ENCODE results near the gene ATP4B.

Gene ATP4B

DNA sequence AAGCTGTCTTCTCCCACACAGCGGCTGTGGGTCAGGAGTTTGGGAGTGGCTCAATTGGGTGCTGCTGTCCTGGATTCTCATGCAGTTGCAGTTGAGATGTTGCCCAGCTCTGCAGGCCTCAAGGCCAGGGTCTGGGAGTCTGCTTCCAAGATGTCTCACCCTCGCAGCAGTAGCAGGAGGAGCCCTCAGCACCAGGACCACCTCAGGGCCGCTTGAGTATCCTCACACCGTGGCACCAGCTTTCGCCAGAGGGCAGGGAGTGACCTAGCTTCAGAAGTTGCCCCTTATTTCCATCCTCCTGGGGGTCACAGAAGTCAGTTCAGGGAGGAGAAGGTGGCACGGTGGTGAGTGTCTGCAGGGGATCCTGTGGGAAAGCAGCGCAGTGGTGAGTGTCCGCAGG, 52.5 kb downstream of the ATP4B start:
- no peak for DNase-seq

DNA sequence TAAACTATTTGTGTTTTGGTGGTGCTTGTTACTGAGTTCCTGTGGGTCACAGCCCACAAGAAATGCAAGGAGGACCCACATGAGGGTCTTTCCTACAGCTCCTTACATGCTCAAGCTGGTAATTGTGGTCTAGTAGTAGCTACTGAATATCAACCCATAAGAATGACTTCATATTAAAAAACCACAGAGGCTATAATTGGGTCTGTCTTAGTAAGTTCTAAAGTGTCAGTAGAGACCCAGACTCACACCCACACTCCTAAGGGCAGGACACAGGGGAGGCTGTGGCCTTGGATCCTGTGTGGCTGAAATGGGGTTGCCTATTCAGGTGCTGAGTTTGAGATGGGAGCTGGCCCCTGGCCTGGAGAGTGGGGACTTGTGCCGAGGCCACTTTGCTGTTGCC, 53.8 kb downstream of the ATP4B start:
- DNase-seq: no peak

DNA sequence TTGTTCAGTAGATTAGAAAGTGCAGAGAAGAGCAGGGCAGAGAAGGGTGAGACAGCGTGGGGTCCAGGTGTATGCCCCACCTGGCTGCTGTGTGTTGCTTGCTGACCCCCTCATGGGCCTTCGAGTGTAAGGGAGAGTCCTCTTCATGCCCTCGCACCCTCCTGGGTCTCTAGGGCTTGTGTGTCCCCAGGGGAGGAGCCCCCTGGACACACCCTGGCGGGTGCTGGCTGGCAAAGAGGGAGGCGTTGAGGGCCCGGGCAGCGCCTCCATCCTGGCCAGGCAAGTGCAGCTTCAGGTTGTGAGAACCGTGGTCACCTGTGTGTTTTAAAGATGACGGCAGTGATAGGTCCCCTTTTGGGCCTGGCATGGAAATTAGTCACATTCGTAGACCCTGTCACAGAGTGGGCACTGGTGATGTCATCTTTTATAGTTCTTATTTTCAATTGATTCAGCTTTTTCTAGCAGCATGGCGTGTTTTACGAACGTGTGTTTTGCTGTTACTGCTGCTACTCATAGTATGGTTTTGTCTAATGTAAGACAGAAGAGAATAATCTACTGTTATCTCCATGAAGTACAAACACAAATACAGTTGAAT, 54.8 kb downstream of the ATP4B start:
- no peak for DNase-seq

DNA sequence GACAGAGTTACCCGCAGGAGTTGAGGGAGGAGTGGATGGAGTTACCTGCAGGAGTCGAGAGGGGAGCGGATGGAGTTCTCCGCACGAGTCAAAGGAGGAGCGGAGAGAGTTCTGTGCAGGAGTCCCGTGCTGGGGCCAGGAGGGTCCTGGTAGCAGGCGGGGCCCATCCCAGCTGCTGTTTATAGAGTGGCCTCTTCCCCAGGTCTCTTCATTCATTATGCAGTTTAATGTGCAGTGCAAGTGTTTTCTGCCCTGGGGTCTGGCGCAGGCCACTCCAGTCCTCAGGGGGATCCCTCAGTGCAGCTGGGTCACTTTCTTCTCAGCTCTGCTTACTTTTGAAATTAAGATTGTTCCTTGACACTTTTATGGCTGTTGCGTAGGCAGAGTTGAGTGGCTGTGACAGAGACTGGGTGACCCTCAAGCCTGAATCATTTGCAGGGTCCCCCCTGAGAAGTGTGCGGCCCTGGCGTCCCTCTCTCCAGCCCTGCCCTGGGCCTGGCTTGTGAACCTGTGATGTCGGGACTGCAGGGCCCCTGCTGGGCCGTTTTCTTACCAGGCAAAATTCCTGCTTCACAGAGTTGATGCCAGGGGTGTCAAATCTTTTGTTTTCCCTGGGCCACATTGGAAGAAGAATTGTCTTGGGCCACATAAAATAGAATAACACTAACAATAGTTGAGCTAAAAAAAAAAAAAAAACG, 55.6 kb downstream of the ATP4B start:
- DNase-seq: no peak

DNA sequence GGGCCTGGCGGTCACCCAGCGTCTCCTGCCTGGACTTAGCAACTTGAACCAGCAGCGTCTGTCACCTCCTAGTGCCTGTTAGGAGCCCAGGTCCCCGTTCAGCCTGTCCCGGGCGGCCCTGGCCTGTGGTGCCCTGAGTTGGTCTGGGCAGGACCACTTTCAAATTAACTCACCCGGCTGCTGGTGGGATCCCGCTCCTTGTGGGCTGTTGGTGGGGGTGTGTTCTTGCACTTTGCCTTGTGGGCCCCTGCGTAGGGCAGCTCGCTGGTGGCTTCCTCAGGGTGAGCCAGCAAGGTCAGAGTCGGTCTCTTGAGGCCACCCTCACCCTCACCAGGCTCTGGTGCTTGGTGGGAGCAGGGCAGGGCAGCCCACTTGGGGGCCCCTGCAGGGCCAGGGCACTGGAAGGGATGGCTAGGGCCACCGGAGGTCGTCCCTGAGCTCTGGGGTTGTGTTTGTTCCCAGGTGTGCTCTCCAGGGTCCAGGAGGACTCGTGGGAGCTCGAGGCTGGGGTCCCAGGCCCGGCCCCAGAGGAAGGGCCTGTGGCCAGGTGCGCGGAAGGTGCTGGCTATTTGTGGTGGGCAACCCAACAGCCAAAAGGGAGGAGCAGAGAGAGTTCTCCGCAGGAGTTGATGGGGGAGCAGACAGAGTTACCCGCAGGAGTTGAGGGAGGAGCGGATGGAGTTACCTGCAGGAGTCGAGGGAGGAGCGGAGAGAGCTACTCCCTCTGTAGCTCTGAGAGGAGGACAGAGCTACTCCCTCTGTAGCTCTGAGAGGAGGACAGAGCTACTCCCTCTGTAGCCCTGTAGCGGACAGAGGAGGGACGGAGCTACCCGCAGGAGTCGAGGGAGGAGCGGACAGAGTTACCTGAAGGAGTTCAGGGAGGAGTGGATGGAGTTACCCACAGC, 56.6 kb downstream of the ATP4B start:
- DNase-seq: no peak

DNA sequence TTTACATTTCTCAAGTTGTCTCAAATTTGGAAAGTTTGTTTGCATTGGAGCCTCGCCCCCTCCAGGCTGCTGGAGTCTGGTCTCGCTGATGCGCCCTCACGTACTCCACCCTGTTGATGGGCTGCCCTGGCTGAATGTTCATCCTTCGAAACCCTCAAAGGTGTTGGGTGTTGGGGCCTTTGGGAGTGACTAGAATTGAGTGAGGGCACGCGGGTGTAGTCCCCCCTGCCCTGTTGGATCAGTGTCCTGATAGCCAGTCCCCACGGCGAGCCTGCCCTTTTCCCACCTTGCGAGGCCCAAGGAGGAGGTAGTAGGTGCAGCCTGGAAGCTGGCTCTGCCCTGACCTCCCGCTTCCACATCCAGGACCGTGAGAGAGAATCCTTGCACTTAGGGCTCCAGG, 58.6 kb downstream of the ATP4B start:
- DNase-seq: no peak
